CD14-positive monocyte (primary cell): ENCODE results near the gene BLOC1S3. TPM values are rescaled to one million over a fixed set of nuclear protein-coding genes. Genes with fewer than 3 reads are reported as not detected.

Experiments used
- DNase-seq, 3 donors: peaks; one replicate each; pipeline ENCODE4 v3.0.0-alpha.2; 2011 to 2022
- H2AFZ ChIP-seq: 2 replicates; pipeline ENCODE4 v1.6.0; 2012; ENCODE audit warnings: mild to moderate bottlenecking, low read depth, low read length, inconsistent platforms; ENCODE audit not compliant: insufficient read depth, poor library complexity, severe bottlenecking
- H3K27ac ChIP-seq, 2 donors: 1 replicate in 1 of 2; 2 replicates in 1 of 2; pipeline ENCODE4 v1.5.1; 2012 to 2013; ENCODE audit warnings: low read length in 2 of 2, control low read depth in 1 of 2, inconsistent platforms in 1 of 2, low read depth in 1 of 2, mild to moderate bottlenecking in 1 of 2
- H3K27me3 ChIP-seq, 2 donors: one replicate each; pipeline versions ENCODE4 v1.6.0 to v1.6.1; 2011 to 2013; ENCODE audit warnings: low read length in 2 of 2; ENCODE audit not compliant: control insufficient read depth in 2 of 2, insufficient read depth in 2 of 2
- H3K36me3 ChIP-seq, 2 donors: replicated peaks in 1 of 2; 1 replicate in 1 of 2; 2 replicates in 1 of 2; pipeline versions ENCODE4 v1.5.1 to v1.6.1; 2012 to 2013; ENCODE audit warnings: low read length in 2 of 2, control low read depth in 1 of 2, inconsistent platforms in 1 of 2, mild to moderate bottlenecking in 1 of 2; ENCODE audit not compliant: insufficient read depth in 2 of 2, control insufficient read depth in 1 of 2
- H3K4me1 ChIP-seq, 2 donors: 1 replicate in 1 of 2; 2 replicates in 1 of 2; pipeline versions ENCODE4 v1.5.1 to v1.6.1; 2012 to 2013; ENCODE audit warnings: low read length in 2 of 2, control low read depth in 1 of 2, inconsistent platforms in 1 of 2, mild to moderate bottlenecking in 1 of 2, moderate library complexity in 1 of 2; ENCODE audit not compliant: insufficient read depth in 2 of 2, control insufficient read depth in 1 of 2
- H3K4me2 ChIP-seq: replicated peaks from 2 replicates; pipeline ENCODE3; 2012; ENCODE audit warnings: low read length, moderate library complexity, mild to moderate bottlenecking; ENCODE audit not compliant: poor library complexity, severe bottlenecking; ENCODE audit errors: extremely low read depth
- H3K4me3 ChIP-seq, 3 experiments: fragments of 200-600 bp in 1 of 3; sonication (generic) in 1 of 3; replicated peaks in 1 of 3; 1 replicate in 2 of 3; 2 replicates in 1 of 3; pipeline ENCODE4 v1.5.1; 2011 to 2013; ENCODE audit warnings: low read length in 3 of 3, mild to moderate bottlenecking in 3 of 3, control low read depth in 2 of 3, low read depth in 2 of 3, inconsistent platforms in 1 of 3, moderate library complexity in 1 of 3
- H3K79me2 ChIP-seq: 2 replicates; pipeline ENCODE4 v1.6.0; 2012; ENCODE audit warnings: mild to moderate bottlenecking, control low read depth, inconsistent platforms, low read length, moderate library complexity; ENCODE audit not compliant: insufficient read depth
- H3K9ac ChIP-seq: 2 replicates; pipeline ENCODE4 v1.6.0; 2017; ENCODE audit warnings: low read length, mild to moderate bottlenecking; ENCODE audit not compliant: insufficient read depth, poor library complexity, severe bottlenecking
- H3K9me3 ChIP-seq, 2 donors: replicated peaks in 1 of 2; 1 replicate in 1 of 2; 2 replicates in 1 of 2; pipeline versions ENCODE4 v1.5.1 to v1.6.1; 2012 to 2013; ENCODE audit warnings: low read length in 2 of 2, control low read depth in 1 of 2; ENCODE audit not compliant: control insufficient read depth in 1 of 2, insufficient read depth in 1 of 2
- H4K20me1 ChIP-seq: 2 replicates; pipeline ENCODE4 v1.6.0; 2012; ENCODE audit warnings: mild to moderate bottlenecking, low read length, control low read depth, moderate library complexity; ENCODE audit not compliant: insufficient read depth
- H3K27ac Mint-ChIP-seq, 7 donors: one replicate each; pipeline ENCODE4 v1.8.0; 2020; ENCODE audit warnings: mild to moderate bottlenecking in 7 of 7, mixed read lengths in 7 of 7, moderate library complexity in 6 of 7, inconsistent platforms in 2 of 7
- H3K27me3 Mint-ChIP-seq, 3 donors: one replicate each; pipeline ENCODE4 v1.8.0; 2021 to 2022; ENCODE audit warnings: low read depth in 3 of 3, mild to moderate bottlenecking in 3 of 3, mixed read lengths in 3 of 3, moderate library complexity in 3 of 3, inconsistent platforms in 1 of 3
- H3K36me3 Mint-ChIP-seq, 2 donors: one replicate each; pipeline ENCODE4 v1.8.0; 2020; ENCODE audit warnings: mixed read lengths in 2 of 2, inconsistent platforms in 1 of 2, mild to moderate bottlenecking in 1 of 2
- H3K4me1 Mint-ChIP-seq: one replicate; pipeline ENCODE4 v1.8.0; 2020; ENCODE audit warnings: mild to moderate bottlenecking, mixed read lengths
- H3K4me3 Mint-ChIP-seq, 2 donors: one replicate each; pipeline ENCODE4 v1.8.0; 2020; ENCODE audit warnings: mild to moderate bottlenecking in 2 of 2, mixed read lengths in 2 of 2, moderate library complexity in 1 of 2
- H3K9me3 Mint-ChIP-seq, 7 donors: one replicate each; pipeline ENCODE4 v1.8.0; 2020 to 2022; ENCODE audit warnings: mixed read lengths in 7 of 7, mild to moderate bottlenecking in 6 of 7, moderate library complexity in 6 of 7, inconsistent platforms in 2 of 7
- CTCF ChIP-seq: fragments of 200-600 bp; IDR thresholded peaks from one replicate; pipeline ENCODE4 v1.8.0; 2022; ENCODE audit warnings: antibody characterized with exemption, mild to moderate bottlenecking
- WGBS: methylation state at CpG from one replicate; pipeline ENCODE4 v1.1.5; 2013; ENCODE audit warnings: missing lambda C conversion rate; ENCODE audit not compliant: insufficient coverage; 5-methylcytosine and 5-hydroxymethylcytosine counted together
- intact Hi-C, 2 donors: fragments of 100-400 bp; cut with micrococcal nuclease; formaldehyde crosslinking; loops; one replicate each; pipeline versions ENCODE4 v1.15.0 to v1.15.1; 2023
- polyA plus RNA-seq, 3 donors: library from polyadenylated mRNA; depleted of rRNA in 1 of 3; unstranded in 2 of 3; stranded (reverse) in 1 of 3; fragments of 300-500 nt in 2 of 3; fragments of >200 nt in 1 of 3; fragmentation: Illumina TruSeq in 2 of 3; gene quantifications; 1 replicate in 2 of 3; 2 replicates in 1 of 3; pipeline ENCODE4 v1.2.3, GENCODE V29; 2012 to 2021

BLOC1S3 gene
- polyA plus RNA-seq, 3 donors: 2.9 to 6.7 (median 4.7) TPM

- H3K4me1 Mint-ChIP-seq: peaks cover 20% of the 10 kb centered on the region
- no peak overlapping the region for H3K27ac ChIP-seq
- peak overlapping the region; percentile 34 for H3K4me2 ChIP-seq
- peak overlapping the region in 1 of 2 donors; percentile 60 for H3K4me3 Mint-ChIP-seq
- peak overlapping the region; percentile 42 for H3K9ac ChIP-seq
- WGBS: 3% methylated on average over 6 of the region's 17 CpGs
- H3K27me3 ChIP-seq: peaks cover 12 to 42% of the 10 kb centered on the region in 2 donors
- DNase-seq: no peak
- no peak for TF ChIP-seq CTCF
- H3K36me3 Mint-ChIP-seq: peaks cover 0 to 2% of the 10 kb centered on the region in 2 donors
- H2AFZ ChIP-seq: peak overlapping the region; percentile 30
- intact Hi-C loops: no loop called here
- H4K20me1 ChIP-seq: no peaks in the 10 kb centered on the region
- H3K4me1 ChIP-seq: peaks cover 0 to 10% of the 10 kb centered on the region in 2 donors
- H3K4me3 ChIP-seq: no peak overlapping the region
- peaks cover 50 to 63% (median 52%) of the 10 kb centered on the region in 3 donors for H3K27me3 Mint-ChIP-seq
- peaks cover 0 to 4% (median 2%) of the 10 kb centered on the region in 7 donors for H3K9me3 Mint-ChIP-seq
- H3K27ac Mint-ChIP-seq: no peak overlapping the region
- no peaks in the 10 kb centered on the region for H3K36me3 ChIP-seq
- no peaks in the 10 kb centered on the region for H3K79me2 ChIP-seq
- no peaks in the 10 kb centered on the region for H3K9me3 ChIP-seq
Measured at GRCh38 chr19:45211751-45212381, 33.3 kb downstream of the BLOC1S3 start.

- WGBS: 91% methylated on average over 19 of the region's 23 CpGs
- H3K27me3 Mint-ChIP-seq: peaks cover 61 to 73% (median 61%) of the 10 kb centered on the region in 3 donors
- peaks cover 17 to 53% of the 10 kb centered on the region in 2 donors for H3K27me3 ChIP-seq
Measured at GRCh38 chr19:45213031-45213430, 34.4 kb downstream of the BLOC1S3 start.

More at GRCh38 chr19:45213031-45213430, 34.4 kb downstream of the BLOC1S3 start:
- Histone ChIP-seq H3K36me3 (no peaks in the 10 kb centered on the region), H3K4me2 (no peak overlapping the region), H2AFZ (no peak overlapping the region), H3K9ac (no peak overlapping the region), H3K4me3 (no peak overlapping the region), H4K20me1 (no peaks in the 10 kb centered on the region), H3K4me1 (peaks cover 0 to 10% of the 10 kb centered on the region in 2 donors), H3K9me3 (no peaks in the 10 kb centered on the region), H3K79me2 (no peaks in the 10 kb centered on the region), H3K27ac (no peak overlapping the region)
- intact Hi-C loops: no loop called here
- Mint-ChIP-seq H3K36me3 (peaks cover 0 to 2% of the 10 kb centered on the region in 2 donors), H3K4me3 (no peak overlapping the region), H3K27ac (no peak overlapping the region), H3K9me3 (peaks cover 0 to 7% (median 2%) of the 10 kb centered on the region in 7 donors), H3K4me1 (peaks cover 20% of the 10 kb centered on the region)
- no peak for TF ChIP-seq CTCF
- no peak for DNase-seq
